ENCODE results near the gene CFAP58. TPM values are rescaled to one million over a fixed set of nuclear protein-coding genes. Genes with fewer than 3 reads are reported as not detected.

The CFAP58 gene
- total RNA-seq, 1 experiment from 2014 or later = not detected

DNA sequence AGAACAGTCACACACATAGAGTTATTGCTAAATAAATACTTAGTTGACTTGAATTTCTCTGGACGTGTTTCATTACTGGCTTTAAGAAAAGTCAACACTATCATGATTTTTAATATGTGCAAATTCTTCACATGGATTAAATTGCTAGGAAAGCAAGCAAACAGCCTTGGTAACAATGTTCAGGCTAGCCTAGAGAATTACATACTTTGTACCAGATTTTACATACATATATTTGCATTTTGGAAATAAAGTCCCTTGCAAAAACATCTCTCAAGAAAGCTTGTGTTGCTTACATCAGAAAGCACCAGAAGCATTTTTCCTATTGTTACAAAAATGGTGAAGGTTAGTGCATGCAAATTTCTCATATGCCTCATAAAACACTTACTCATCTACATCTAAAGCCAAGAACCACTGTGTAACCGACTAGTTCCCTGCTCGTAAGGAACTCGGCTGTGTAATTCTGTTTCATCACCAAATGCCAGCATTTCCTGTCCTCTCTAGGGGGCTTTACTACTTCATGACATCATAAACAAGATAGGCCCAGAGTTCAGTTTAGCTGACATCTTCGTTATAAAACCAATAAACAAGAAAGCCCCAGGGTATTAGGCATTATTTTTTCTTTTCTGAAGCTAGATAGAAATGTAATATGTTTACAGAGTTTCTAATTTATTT, 87.8 kb downstream of the CFAP58 start:
- CTCF ChIA-PET = no interaction called here
- no peak overlapping the region for H3K27ac Mint-ChIP-seq (ENCODE audit: unreplicated experiment)
- TF ChIP-seq, protein P1, sequence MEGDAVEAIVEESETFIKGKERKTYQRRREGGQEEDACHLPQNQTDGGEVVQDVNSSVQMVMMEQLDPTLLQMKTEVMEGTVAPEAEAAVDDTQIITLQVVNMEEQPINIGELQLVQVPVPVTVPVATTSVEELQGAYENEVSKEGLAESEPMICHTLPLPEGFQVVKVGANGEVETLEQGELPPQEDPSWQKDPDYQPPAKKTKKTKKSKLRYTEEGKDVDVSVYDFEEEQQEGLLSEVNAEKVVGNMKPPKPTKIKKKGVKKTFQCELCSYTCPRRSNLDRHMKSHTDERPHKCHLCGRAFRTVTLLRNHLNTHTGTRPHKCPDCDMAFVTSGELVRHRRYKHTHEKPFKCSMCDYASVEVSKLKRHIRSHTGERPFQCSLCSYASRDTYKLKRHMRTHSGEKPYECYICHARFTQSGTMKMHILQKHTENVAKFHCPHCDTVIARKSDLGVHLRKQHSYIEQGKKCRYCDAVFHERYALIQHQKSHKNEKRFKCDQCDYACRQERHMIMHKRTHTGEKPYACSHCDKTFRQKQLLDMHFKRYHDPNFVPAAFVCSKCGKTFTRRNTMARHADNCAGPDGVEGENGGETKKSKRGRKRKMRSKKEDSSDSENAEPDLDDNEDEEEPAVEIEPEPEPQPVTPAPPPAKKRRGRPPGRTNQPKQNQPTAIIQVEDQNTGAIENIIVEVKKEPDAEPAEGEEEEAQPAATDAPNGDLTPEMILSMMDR (IDR thresholded peaks at IDR 0.05; ENCODE audit: unreplicated experiment) = no peak
- H3K36me3 Mint-ChIP-seq (ENCODE audit: insufficient read depth, unreplicated experiment) = no peaks in the 10 kb centered on the region
- H3K4me3 Mint-ChIP-seq (ENCODE audit: low read depth, unreplicated experiment) = no peak overlapping the region
- no TSS peak for BruUV-seq (replicated peaks)
- intact Hi-C loops (cut with micrococcal nuclease; ENCODE audit: unreplicated experiment) = no loop called here
- H3K27me3 Mint-ChIP-seq (ENCODE audit: unreplicated experiment) = peaks cover 19% of the 10 kb centered on the region
- H3K4me1 Mint-ChIP-seq (ENCODE audit: low read depth, unreplicated experiment) = no peaks in the 10 kb centered on the region
- H3K9me3 Mint-ChIP-seq (ENCODE audit: low read depth, unreplicated experiment) = no peaks in the 10 kb centered on the region
- DNase-seq = no peak

DNA sequence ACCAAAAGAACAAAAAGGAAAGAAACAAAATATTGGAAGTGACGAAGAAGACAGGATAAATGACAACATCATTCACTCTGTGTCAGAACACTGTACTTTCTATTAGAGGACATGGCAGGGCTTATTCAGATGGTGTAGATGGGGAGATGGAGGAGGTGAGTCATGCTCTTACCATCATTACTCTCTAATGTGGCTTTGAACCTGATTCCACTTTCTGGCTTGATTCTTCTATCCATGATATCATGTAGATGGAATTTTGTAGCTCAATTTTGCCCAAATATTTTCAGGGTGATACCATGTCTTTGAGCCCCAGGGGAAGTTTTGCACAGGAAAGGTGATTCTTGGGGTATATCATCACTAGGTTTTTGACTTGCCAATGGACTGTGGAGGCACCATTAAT, 91.7 kb downstream of the CFAP58 start:
- TF ChIP-seq, protein P1 (IDR thresholded peaks at IDR 0.05; ENCODE audit: unreplicated experiment) = no peak
- no TSS peak for BruUV-seq (replicated peaks)
- Mint-ChIP-seq H3K36me3 (ENCODE audit: insufficient read depth, unreplicated experiment) (no peaks in the 10 kb centered on the region), H3K27ac (ENCODE audit: unreplicated experiment) (no peak overlapping the region), H3K4me3 (ENCODE audit: low read depth, unreplicated experiment) (no peak overlapping the region), H3K9me3 (ENCODE audit: low read depth, unreplicated experiment) (no peaks in the 10 kb centered on the region), H3K4me1 (ENCODE audit: low read depth, unreplicated experiment) (no peaks in the 10 kb centered on the region), H3K27me3 (ENCODE audit: unreplicated experiment) (peaks cover 39% of the 10 kb centered on the region)
- CTCF ChIA-PET = no interaction called here
- intact Hi-C loops (cut with micrococcal nuclease; ENCODE audit: unreplicated experiment) = no loop called here
- DNase-seq = no peak

DNA sequence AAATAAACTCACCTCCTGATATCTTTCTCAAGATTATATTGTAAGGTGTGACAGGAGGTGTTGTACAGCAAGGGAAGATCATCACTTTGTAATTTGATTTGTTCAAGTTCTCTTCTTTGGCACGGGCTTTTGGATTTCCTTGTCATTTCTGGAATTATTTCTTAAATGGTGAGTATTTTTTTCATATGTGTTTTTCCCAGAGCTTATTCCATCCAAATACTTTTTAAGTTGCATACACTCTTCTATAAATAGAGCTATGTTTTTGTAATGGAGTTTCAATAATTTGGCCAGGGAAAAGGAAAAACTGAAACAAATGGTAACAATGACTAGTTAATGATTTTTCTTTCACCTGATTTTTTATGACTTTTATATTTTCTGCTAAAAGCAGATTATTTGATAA, 92.5 kb downstream of the CFAP58 start:
- TF ChIP-seq, protein P1 (IDR thresholded peaks at IDR 0.05; ENCODE audit: unreplicated experiment) = no peak
- Mint-ChIP-seq H3K4me3 (ENCODE audit: low read depth, unreplicated experiment) (no peak overlapping the region), H3K27ac (ENCODE audit: unreplicated experiment) (no peak overlapping the region), H3K36me3 (ENCODE audit: insufficient read depth, unreplicated experiment) (no peaks in the 10 kb centered on the region), H3K4me1 (ENCODE audit: low read depth, unreplicated experiment) (no peaks in the 10 kb centered on the region), H3K9me3 (ENCODE audit: low read depth, unreplicated experiment) (no peaks in the 10 kb centered on the region), H3K27me3 (ENCODE audit: unreplicated experiment) (peaks cover 39% of the 10 kb centered on the region)
- intact Hi-C loops (cut with micrococcal nuclease; ENCODE audit: unreplicated experiment) = no loop called here
- CTCF ChIA-PET = no interaction called here
- BruUV-seq (replicated peaks) = no TSS peak
- DNase-seq = no peak

DNA sequence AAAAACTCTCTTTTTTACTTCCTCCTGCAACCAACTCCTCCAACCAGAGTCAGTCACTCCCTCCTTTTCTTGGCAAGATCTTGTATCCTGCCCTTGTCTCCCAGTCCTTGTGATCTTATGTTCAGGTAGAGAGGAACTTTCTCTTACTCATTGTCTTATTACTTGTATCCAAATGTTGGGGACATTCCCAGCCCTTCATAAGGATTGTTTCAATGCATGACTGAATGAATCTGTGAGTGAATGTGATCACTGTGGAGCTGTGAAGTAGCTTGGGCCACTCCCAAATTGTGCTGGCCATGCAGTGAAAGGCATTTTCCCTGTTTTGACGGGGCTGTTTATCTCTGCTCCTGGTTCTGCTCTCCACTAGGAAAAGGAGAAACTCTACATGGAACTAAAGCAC, 93.7 kb downstream of the CFAP58 start:
- no TSS peak for BruUV-seq (replicated peaks)
- intact Hi-C loops (cut with micrococcal nuclease; ENCODE audit: unreplicated experiment) = no loop called here
- Mint-ChIP-seq H3K9me3 (ENCODE audit: low read depth, unreplicated experiment) (no peaks in the 10 kb centered on the region), H3K27ac (ENCODE audit: unreplicated experiment) (no peak overlapping the region), H3K27me3 (ENCODE audit: unreplicated experiment) (peaks cover 39% of the 10 kb centered on the region), H3K4me1 (ENCODE audit: low read depth, unreplicated experiment) (no peaks in the 10 kb centered on the region), H3K4me3 (ENCODE audit: low read depth, unreplicated experiment) (no peak overlapping the region), H3K36me3 (ENCODE audit: insufficient read depth, unreplicated experiment) (no peaks in the 10 kb centered on the region)
- TF ChIP-seq, protein P1 (IDR thresholded peaks at IDR 0.05; ENCODE audit: unreplicated experiment) = no peak
- DNase-seq = no peak
- CTCF ChIA-PET = no interaction called here

Data from Calu3 (cell line).